HEK293 (cell line): Measurements from ENCODE around the gene ACVRL1.

Experiments used
- CTCF ChIP-seq: fragments of 450-650 bp; formaldehyde crosslinking; IDR thresholded peaks from 2 replicates; pipeline ENCODE4 v1.5.1; 2016; ENCODE audit warnings: missing biosample characterization, missing genetic modification characterization
- IKZF3 ChIP-seq: fragments of 450-650 bp; IDR thresholded peaks from 2 replicates; pipeline ENCODE4 v1.5.0; 2018; ENCODE audit warnings: missing biosample characterization, mild to moderate bottlenecking, missing genetic modification characterization, moderate library complexity
- INSM2 ChIP-seq: fragments of 450-650 bp; formaldehyde crosslinking; IDR thresholded peaks from 2 replicates; pipeline ENCODE4 v1.5.1; 2016; ENCODE audit warnings: missing biosample characterization, missing genetic modification characterization
- REST ChIP-seq: fragments of 450-650 bp; formaldehyde crosslinking; IDR thresholded peaks from 2 replicates; pipeline ENCODE4 v1.5.1; 2016; ENCODE audit warnings: missing biosample characterization, missing genetic modification characterization
- SETDB1 ChIP-seq: IDR thresholded peaks from one replicate; pipeline ENCODE4 v1.6.1; 2017; ENCODE audit warnings: mild to moderate bottlenecking, low read length, moderate library complexity, mixed read lengths; ENCODE audit not compliant: insufficient read length
- TCF7L2 ChIP-seq: IDR thresholded peaks from 2 replicates; pipeline ENCODE4 v1.6.1; 2011; ENCODE audit warnings: low read depth, mild to moderate bottlenecking, inconsistent platforms, low read length, moderate library complexity, borderline replicate concordance
- ZNF169 ChIP-seq: fragments of 450-650 bp; formaldehyde crosslinking; IDR thresholded peaks from 2 replicates; pipeline ENCODE4 v1.5.1; 2016; ENCODE audit warnings: missing biosample characterization, missing genetic modification characterization
- ZNF776 ChIP-seq: fragments of 450-650 bp; formaldehyde crosslinking; IDR thresholded peaks from 2 replicates; pipeline ENCODE4 v1.5.0; 2017; ENCODE audit warnings: missing biosample characterization, missing genetic modification characterization, borderline replicate concordance
- ZSCAN30 ChIP-seq: fragments of 450-650 bp; IDR thresholded peaks from 2 replicates; pipeline ENCODE4 v1.5.1; 2018; ENCODE audit warnings: missing biosample characterization, mild to moderate bottlenecking, missing genetic modification characterization, moderate library complexity

- TF ChIP-seq CTCF (tag by site-specific recombination): no peak
- no peak for TF ChIP-seq SETDB1
- TF ChIP-seq IKZF3 (tag by site-specific recombination): no peak
- TF ChIP-seq ZNF776 (tag by site-specific recombination): no peak
- TF ChIP-seq ZNF169 (tag by site-specific recombination): no peak
- no peak for TF ChIP-seq REST (tag by site-specific recombination)
- TF ChIP-seq ZSCAN30 (tag by site-specific recombination): no peak
- TF ChIP-seq INSM2 (tag by site-specific recombination): no peak
- no peak for TF ChIP-seq TCF7L2
Observed at GRCh38 chr12:51943346-51943745, 36.0 kb downstream of the ACVRL1 start.
